ENCODE results near the gene ZNF185.
A peak's percentile ranks its signal among the peaks of the same experiment; 100 is the strongest.

ZNF185 gene

GRCh38 chrX:152901816-152902501, 4.1 kb downstream of the ZNF185 start:
- H3K56ac ChIP-seq (ENCODE audit: low read length), result no peak overlapping the region
- no peaks in the 10 kb centered on the region for H3K27me3 ChIP-seq (ENCODE audit: insufficient read depth, low read length, poor library complexity)
- no peak overlapping the region for H2BK120ac ChIP-seq (ENCODE audit: low read depth, low read length)
- no peaks in the 10 kb centered on the region for H3K79me1 ChIP-seq (ENCODE audit: low read length)
- no peak overlapping the region for H3K9ac ChIP-seq (ENCODE audit: low read length)
- no peak overlapping the region for H3K4me2 ChIP-seq (ENCODE audit: low read length)
- no peak overlapping the region for H3K4ac ChIP-seq (ENCODE audit: low read depth, low read length)
- H3K27ac ChIP-seq (ENCODE audit: low read depth, low read length), result no peak overlapping the region
- H4K5ac ChIP-seq (ENCODE audit: low read length), result no peak overlapping the region
- H3K4me3 ChIP-seq (ENCODE audit: low read length), result no peak overlapping the region
- no peak overlapping the region for H2AK5ac ChIP-seq (ENCODE audit: low read length)
- peak; percentile 58 for DNase-seq
- peaks cover 2% of the 10 kb centered on the region for H3K4me1 ChIP-seq (ENCODE audit: control insufficient read depth, low read depth, low read length)
- H3K23ac ChIP-seq (ENCODE audit: low read length), result no peak overlapping the region
- no peaks in the 10 kb centered on the region for H3K36me3 ChIP-seq (ENCODE audit: control insufficient read depth, insufficient read depth, low read length)
- H4K8ac ChIP-seq (ENCODE audit: low read depth, low read length), result no peak overlapping the region
- H2BK5ac ChIP-seq (ENCODE audit: low read length), result no peak overlapping the region
- no peak overlapping the region for H2BK15ac ChIP-seq (replicated peaks; ENCODE audit: low read depth)
- no peaks in the 10 kb centered on the region for H3K79me2 ChIP-seq (ENCODE audit: control insufficient read depth, insufficient read depth, low read length)
- no peak overlapping the region for H3K18ac ChIP-seq (ENCODE audit: low read length)
- WGBS (ENCODE audit: extremely low coverage, insufficient coverage, low lambda C conversion rate), result no CpG with 5 or more reads among the region's 15 CpGs

- no peak overlapping the region for H4K8ac ChIP-seq (ENCODE audit: low read depth, low read length)
- H4K5ac ChIP-seq (ENCODE audit: low read length), result no peak overlapping the region
- no peak overlapping the region for H3K4me3 ChIP-seq (ENCODE audit: low read length)
- no peak overlapping the region for H2BK120ac ChIP-seq (ENCODE audit: low read depth, low read length)
- no peak overlapping the region for H3K18ac ChIP-seq (ENCODE audit: low read length)
- no peak for DNase-seq
- no peak overlapping the region for H2BK5ac ChIP-seq (ENCODE audit: low read length)
- H3K79me1 ChIP-seq (ENCODE audit: low read length), result no peaks in the 10 kb centered on the region
- H3K9ac ChIP-seq (ENCODE audit: low read length), result no peak overlapping the region
- H3K4me1 ChIP-seq (ENCODE audit: control insufficient read depth, low read depth, low read length), result no peaks in the 10 kb centered on the region
- H3K36me3 ChIP-seq (ENCODE audit: control insufficient read depth, insufficient read depth, low read length), result no peaks in the 10 kb centered on the region
- H2BK15ac ChIP-seq (replicated peaks; ENCODE audit: low read depth), result no peak overlapping the region
- H3K56ac ChIP-seq (ENCODE audit: low read length), result peak overlapping the region; percentile 42
- H3K27ac ChIP-seq (ENCODE audit: low read depth, low read length), result no peak overlapping the region
- H3K23ac ChIP-seq (ENCODE audit: low read length), result no peak overlapping the region
- no peak overlapping the region for H3K4ac ChIP-seq (ENCODE audit: low read depth, low read length)
- no peaks in the 10 kb centered on the region for H3K79me2 ChIP-seq (ENCODE audit: control insufficient read depth, insufficient read depth, low read length)
- H2AK5ac ChIP-seq (ENCODE audit: low read length), result no peak overlapping the region
- no peaks in the 10 kb centered on the region for H3K27me3 ChIP-seq (ENCODE audit: insufficient read depth, low read length, poor library complexity)
- WGBS (ENCODE audit: extremely low coverage, insufficient coverage, low lambda C conversion rate), result no CpG with 5 or more reads among the region's 4 CpGs
- H3K4me2 ChIP-seq (ENCODE audit: low read length), result no peak overlapping the region
Measured at GRCh38 chrX:152902502-152902820, 4.6 kb downstream of the ZNF185 start.

- Histone ChIP-seq H4K5ac (ENCODE audit: low read length) (no peak overlapping the region), H3K36me3 (ENCODE audit: control insufficient read depth, insufficient read depth, low read length) (no peaks in the 10 kb centered on the region), H3K79me1 (ENCODE audit: low read length) (no peaks in the 10 kb centered on the region), H2BK120ac (ENCODE audit: low read depth, low read length) (no peak overlapping the region), H3K79me2 (ENCODE audit: control insufficient read depth, insufficient read depth, low read length) (no peaks in the 10 kb centered on the region), H3K23ac (ENCODE audit: low read length) (no peak overlapping the region), H3K4me3 (ENCODE audit: low read length) (no peak overlapping the region), H3K4me1 (ENCODE audit: control insufficient read depth, low read depth, low read length) (no peaks in the 10 kb centered on the region), H3K27me3 (ENCODE audit: insufficient read depth, low read length, poor library complexity) (no peaks in the 10 kb centered on the region), H3K27ac (ENCODE audit: low read depth, low read length) (no peak overlapping the region), H2BK15ac (replicated peaks; ENCODE audit: low read depth) (no peak overlapping the region), H3K18ac (ENCODE audit: low read length) (no peak overlapping the region), H3K56ac (ENCODE audit: low read length) (no peak overlapping the region), H2BK5ac (ENCODE audit: low read length) (no peak overlapping the region), H4K8ac (ENCODE audit: low read depth, low read length) (no peak overlapping the region), H3K4me2 (ENCODE audit: low read length) (no peak overlapping the region), H2AK5ac (ENCODE audit: low read length) (no peak overlapping the region), H3K4ac (ENCODE audit: low read depth, low read length) (peak overlapping the region; percentile 60), H3K9ac (ENCODE audit: low read length) (no peak overlapping the region)
- whole genome bisulfite sequencing (ENCODE audit: extremely low coverage, insufficient coverage, low lambda C conversion rate), result no CpG with 5 or more reads among the region's 9 CpGs
- no peak for DNase-seq
Measured at GRCh38 chrX:152903589-152903988, 5.7 kb downstream of the ZNF185 start.

GRCh38 chrX:152904151-152905080, 6.5 kb downstream of the ZNF185 start:
- Histone ChIP-seq H3K23ac (ENCODE audit: low read length) (no peak overlapping the region), H3K79me1 (ENCODE audit: low read length) (no peaks in the 10 kb centered on the region), H3K79me2 (ENCODE audit: control insufficient read depth, insufficient read depth, low read length) (no peaks in the 10 kb centered on the region), H2AK5ac (ENCODE audit: low read length) (no peak overlapping the region), H2BK15ac (replicated peaks; ENCODE audit: low read depth) (no peak overlapping the region), H3K4ac (ENCODE audit: low read depth, low read length) (no peak overlapping the region), H4K8ac (ENCODE audit: low read depth, low read length) (no peak overlapping the region), H2BK5ac (ENCODE audit: low read length) (no peak overlapping the region), H3K9ac (ENCODE audit: low read length) (no peak overlapping the region), H3K56ac (ENCODE audit: low read length) (peak overlapping the region; percentile 60), H3K36me3 (ENCODE audit: control insufficient read depth, insufficient read depth, low read length) (no peaks in the 10 kb centered on the region), H4K5ac (ENCODE audit: low read length) (no peak overlapping the region), H3K4me3 (ENCODE audit: low read length) (no peak overlapping the region), H2BK120ac (ENCODE audit: low read depth, low read length) (no peak overlapping the region), H3K4me2 (ENCODE audit: low read length) (no peak overlapping the region), H3K27me3 (ENCODE audit: insufficient read depth, low read length, poor library complexity) (no peaks in the 10 kb centered on the region), H3K27ac (ENCODE audit: low read depth, low read length) (no peak overlapping the region), H3K18ac (ENCODE audit: low read length) (no peak overlapping the region), H3K4me1 (ENCODE audit: control insufficient read depth, low read depth, low read length) (no peaks in the 10 kb centered on the region)
- no CpG with 5 or more reads among the region's 20 CpGs for WGBS (ENCODE audit: extremely low coverage, insufficient coverage, low lambda C conversion rate)
- DNase-seq, result peak; percentile 73

DNA sequence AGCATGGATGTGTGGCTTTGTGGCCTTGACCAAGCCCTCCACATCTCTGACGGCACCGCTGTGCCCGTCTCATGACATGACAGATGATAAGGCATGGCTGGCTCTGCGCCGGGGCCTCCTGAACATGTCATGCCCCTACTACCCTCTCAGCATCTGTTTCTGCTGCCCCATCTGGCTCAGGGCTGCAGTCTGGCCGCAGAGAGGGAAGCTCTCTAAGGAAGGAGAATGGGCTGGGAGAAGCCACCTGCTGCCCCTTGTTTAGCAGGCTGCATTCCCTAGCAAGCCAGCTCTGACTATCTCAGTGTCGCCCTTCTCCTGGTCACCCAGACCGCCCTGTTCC, 7.2 kb downstream of the ZNF185 start:
- WGBS (ENCODE audit: extremely low coverage, insufficient coverage, low lambda C conversion rate), result no CpG with 5 or more reads among the region's 8 CpGs
- no peak overlapping the region for H3K56ac ChIP-seq (ENCODE audit: low read length)
- no peak overlapping the region for H2AK5ac ChIP-seq (ENCODE audit: low read length)
- H3K36me3 ChIP-seq (ENCODE audit: control insufficient read depth, insufficient read depth, low read length), result no peaks in the 10 kb centered on the region
- no peaks in the 10 kb centered on the region for H3K27me3 ChIP-seq (ENCODE audit: insufficient read depth, low read length, poor library complexity)
- H3K9ac ChIP-seq (ENCODE audit: low read length), result no peak overlapping the region
- H2BK15ac ChIP-seq (replicated peaks; ENCODE audit: low read depth), result no peak overlapping the region
- no peak overlapping the region for H3K18ac ChIP-seq (ENCODE audit: low read length)
- no peak overlapping the region for H2BK5ac ChIP-seq (ENCODE audit: low read length)
- no peak overlapping the region for H3K27ac ChIP-seq (ENCODE audit: low read depth, low read length)
- H3K79me1 ChIP-seq (ENCODE audit: low read length), result no peaks in the 10 kb centered on the region
- H3K4me2 ChIP-seq (ENCODE audit: low read length), result no peak overlapping the region
- H3K4ac ChIP-seq (ENCODE audit: low read depth, low read length), result no peak overlapping the region
- H3K4me3 ChIP-seq (ENCODE audit: low read length), result no peak overlapping the region
- H2BK120ac ChIP-seq (ENCODE audit: low read depth, low read length), result no peak overlapping the region
- no peak for DNase-seq
- H4K5ac ChIP-seq (ENCODE audit: low read length), result no peak overlapping the region
- no peaks in the 10 kb centered on the region for H3K79me2 ChIP-seq (ENCODE audit: control insufficient read depth, insufficient read depth, low read length)
- no peak overlapping the region for H3K23ac ChIP-seq (ENCODE audit: low read length)
- H4K8ac ChIP-seq (ENCODE audit: low read depth, low read length), result no peak overlapping the region
- no peaks in the 10 kb centered on the region for H3K4me1 ChIP-seq (ENCODE audit: control insufficient read depth, low read depth, low read length)

Data from mesendoderm (in vitro differentiated cells).